Glutamatergic neuron (in vitro differentiated cells): ENCODE measurements around the gene WDR19. TPM values are rescaled to one million over a fixed set of nuclear protein-coding genes. Genes with fewer than 3 reads are reported as not detected.
"Not testable (repeated sequence)": the region's sequence is repeated elsewhere in the genome, so short reads cannot be mapped to it uniquely, and the experiment has no call there.

Experiments
- DNase-seq: peaks from one replicate; pipeline ENCODE4 v3.0.0; 2022
- H3K27ac Mint-ChIP-seq: one replicate; pipeline ENCODE4 v1.8.0; 2020; ENCODE audit warnings: mild to moderate bottlenecking, mixed read lengths, inconsistent platforms; ENCODE audit not compliant: unreplicated experiment
- H3K27me3 Mint-ChIP-seq: one replicate; pipeline ENCODE4 v1.8.0; 2020; ENCODE audit warnings: mild to moderate bottlenecking, moderate library complexity, mixed read lengths, inconsistent platforms; ENCODE audit not compliant: unreplicated experiment
- H3K36me3 Mint-ChIP-seq: one replicate; pipeline ENCODE4 v1.8.0; 2020; ENCODE audit warnings: mild to moderate bottlenecking, mixed read lengths, inconsistent platforms; ENCODE audit not compliant: unreplicated experiment
- H3K4me1 Mint-ChIP-seq: one replicate; pipeline ENCODE4 v1.8.0; 2020; ENCODE audit warnings: mild to moderate bottlenecking, low read depth, mixed read lengths, inconsistent platforms; ENCODE audit not compliant: unreplicated experiment
- H3K4me3 Mint-ChIP-seq: one replicate; pipeline ENCODE4 v1.8.0; 2020; ENCODE audit warnings: mild to moderate bottlenecking, mixed read lengths, inconsistent platforms; ENCODE audit not compliant: unreplicated experiment
- H3K9me3 Mint-ChIP-seq: one replicate; pipeline ENCODE4 v1.8.0; 2020; ENCODE audit warnings: mild to moderate bottlenecking, moderate library complexity, mixed read lengths, inconsistent platforms; ENCODE audit not compliant: unreplicated experiment
- total RNA-seq: library from RNA; stranded (reverse); fragmentation: NEBNext Ultra II Directional; extraction: Animal tissue kit (Norgen Biotek cat#: 25700); gene quantifications from one replicate; pipeline ENCODE4 v1.2.1, GENCODE V29; 2021; ENCODE audit not compliant: unreplicated experiment
- TF ChIP-seq, protein P1 (sequence below): fragments of 200-600 bp; sonication (generic); IDR thresholded peaks from one replicate; pipeline ENCODE4 v1.5.0; 2021; ENCODE audit not compliant: partially characterized antibody, unreplicated experiment

WDR19 gene
- total RNA-seq, 1 donor from 2014 or later = 48.6 TPM

DNA sequence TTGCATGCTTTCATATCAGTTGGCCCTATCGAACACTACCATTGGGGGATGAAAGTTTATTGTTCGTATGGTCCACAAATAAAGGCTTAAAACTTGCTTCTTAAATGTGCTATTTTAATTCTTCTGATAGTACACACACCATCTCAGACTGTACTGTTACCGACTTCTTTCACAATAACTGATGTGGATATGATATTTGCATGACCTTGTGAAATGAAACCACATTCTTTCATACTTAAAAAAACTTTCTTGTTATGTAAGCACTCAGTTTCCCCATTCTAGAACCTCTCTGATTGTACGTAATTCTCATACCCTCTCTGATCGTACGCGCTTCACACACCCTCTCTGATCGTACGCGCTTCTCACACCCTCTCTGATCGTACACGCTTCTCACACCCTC is 12.0 kb upstream of the WDR19 start:
- Mint-ChIP-seq H3K4me1 (no peaks in the 10 kb centered on the region), H3K9me3 (peaks cover 3% of the 10 kb centered on the region), H3K4me3 (no peak overlapping the region), H3K27ac (no peak overlapping the region), H3K36me3 (no peaks in the 10 kb centered on the region), H3K27me3 (no peaks in the 10 kb centered on the region)
- TF ChIP-seq, protein P1, sequence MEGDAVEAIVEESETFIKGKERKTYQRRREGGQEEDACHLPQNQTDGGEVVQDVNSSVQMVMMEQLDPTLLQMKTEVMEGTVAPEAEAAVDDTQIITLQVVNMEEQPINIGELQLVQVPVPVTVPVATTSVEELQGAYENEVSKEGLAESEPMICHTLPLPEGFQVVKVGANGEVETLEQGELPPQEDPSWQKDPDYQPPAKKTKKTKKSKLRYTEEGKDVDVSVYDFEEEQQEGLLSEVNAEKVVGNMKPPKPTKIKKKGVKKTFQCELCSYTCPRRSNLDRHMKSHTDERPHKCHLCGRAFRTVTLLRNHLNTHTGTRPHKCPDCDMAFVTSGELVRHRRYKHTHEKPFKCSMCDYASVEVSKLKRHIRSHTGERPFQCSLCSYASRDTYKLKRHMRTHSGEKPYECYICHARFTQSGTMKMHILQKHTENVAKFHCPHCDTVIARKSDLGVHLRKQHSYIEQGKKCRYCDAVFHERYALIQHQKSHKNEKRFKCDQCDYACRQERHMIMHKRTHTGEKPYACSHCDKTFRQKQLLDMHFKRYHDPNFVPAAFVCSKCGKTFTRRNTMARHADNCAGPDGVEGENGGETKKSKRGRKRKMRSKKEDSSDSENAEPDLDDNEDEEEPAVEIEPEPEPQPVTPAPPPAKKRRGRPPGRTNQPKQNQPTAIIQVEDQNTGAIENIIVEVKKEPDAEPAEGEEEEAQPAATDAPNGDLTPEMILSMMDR = no peak
- DNase-seq = no peak

DNA sequence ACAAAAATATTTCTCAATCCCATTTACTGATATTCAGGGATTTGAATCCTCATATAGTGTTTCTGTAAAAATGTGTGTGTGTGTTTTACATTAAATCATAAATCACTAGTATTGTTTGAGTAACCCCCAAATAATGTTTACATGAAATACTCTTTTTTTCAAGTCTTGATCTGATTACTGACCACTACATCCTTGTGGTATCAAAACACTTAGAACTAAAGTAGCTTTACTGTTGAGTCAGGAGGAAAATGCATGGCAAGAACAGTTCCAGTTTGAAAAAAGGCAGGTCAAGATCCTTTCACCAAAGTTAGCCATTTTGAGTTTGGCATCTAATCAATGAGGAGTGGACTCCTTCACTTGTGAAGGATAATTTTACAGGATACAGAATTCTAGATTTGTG is 3.6 kb upstream of the WDR19 start:
- Mint-ChIP-seq H3K4me3 (no peak overlapping the region), H3K36me3 (no peaks in the 10 kb centered on the region), H3K27ac (no peak overlapping the region), H3K27me3 (no peaks in the 10 kb centered on the region), H3K4me1 (peaks cover 5% of the 10 kb centered on the region), H3K9me3 (no peaks in the 10 kb centered on the region)
- TF ChIP-seq, protein P1 = no peak
- no peak for DNase-seq

DNA sequence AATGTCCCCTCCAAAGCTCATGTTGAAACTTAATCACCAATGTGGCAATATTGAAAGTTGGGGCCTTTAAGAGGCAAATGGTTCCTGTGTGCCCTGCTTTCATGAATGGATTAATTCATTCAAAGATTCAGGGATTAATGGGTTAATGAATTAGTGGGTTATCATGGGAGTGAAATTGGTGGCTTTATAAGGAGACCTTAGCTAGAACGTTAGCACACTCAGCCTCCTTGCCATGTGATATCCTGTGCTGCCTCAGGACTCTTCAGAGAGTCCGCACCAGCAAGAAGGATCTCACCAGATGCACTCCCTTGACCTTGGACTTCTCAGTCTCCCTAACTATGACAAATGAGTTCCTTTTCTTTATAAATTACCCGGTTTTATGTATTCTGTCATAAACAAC is 2.6 kb upstream of the WDR19 start:
- H3K4me1 Mint-ChIP-seq = peaks cover 5% of the 10 kb centered on the region
- TF ChIP-seq, protein P1 = no peak
- H3K9me3 Mint-ChIP-seq = no peaks in the 10 kb centered on the region
- H3K4me3 Mint-ChIP-seq = no peak overlapping the region
- DNase-seq = no peak
- H3K27me3 Mint-ChIP-seq = no peaks in the 10 kb centered on the region
- H3K27ac Mint-ChIP-seq = no peak overlapping the region
- no peaks in the 10 kb centered on the region for H3K36me3 Mint-ChIP-seq

DNA sequence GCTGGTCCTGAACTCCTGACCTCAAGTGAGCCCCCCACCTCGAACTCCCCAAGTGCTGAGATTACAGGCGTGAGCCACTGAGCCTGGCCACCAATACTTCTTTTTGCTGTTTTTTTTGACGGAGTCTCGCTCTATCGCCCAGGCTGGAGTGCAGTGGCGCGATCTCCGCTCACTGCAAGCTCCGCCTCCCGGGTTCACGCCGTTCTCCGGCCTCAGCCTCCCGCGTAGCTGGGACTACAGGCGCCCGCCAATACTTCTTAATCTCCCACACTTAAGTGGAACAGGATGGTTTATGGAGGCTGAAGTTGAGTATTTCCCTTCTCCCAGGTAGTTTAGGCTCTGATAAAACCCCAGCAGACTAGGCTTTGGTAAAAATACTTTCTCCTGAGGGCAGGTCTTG is 1.7 kb upstream of the WDR19 start:
- DNase-seq, H3K9me3 Mint-ChIP-seq, H3K27ac Mint-ChIP-seq, H3K4me3 Mint-ChIP-seq, H3K4me1 Mint-ChIP-seq, H3K36me3 Mint-ChIP-seq, H3K27me3 Mint-ChIP-seq: not testable (repeated sequence)

DNA sequence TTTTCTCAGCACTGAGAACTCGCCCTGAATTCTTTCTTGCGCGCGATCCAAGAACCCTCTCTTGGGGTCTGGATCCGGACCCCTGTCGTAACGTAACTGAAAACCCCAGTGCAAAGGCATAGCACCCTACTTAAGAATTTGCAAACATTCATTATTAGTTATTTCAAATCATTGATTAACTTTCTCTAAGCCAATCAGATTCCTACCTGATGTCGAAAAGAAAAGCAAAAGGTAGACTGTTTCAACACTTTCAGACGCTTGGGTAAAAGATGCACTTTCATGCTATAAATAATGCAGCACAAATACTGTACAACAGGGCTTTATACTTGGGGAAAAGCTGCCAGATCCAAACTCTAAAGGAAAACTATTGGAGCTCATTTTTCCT is 817 bp upstream of the WDR19 start:
- Mint-ChIP-seq H3K9me3 (no peaks in the 10 kb centered on the region), H3K4me3 (no peak overlapping the region), H3K27me3 (no peaks in the 10 kb centered on the region)

More for the DNA sequence above, 817 bp upstream of the WDR19 start:
- TF ChIP-seq, protein P1 = no peak
- H3K36me3 Mint-ChIP-seq = no peaks in the 10 kb centered on the region
- peaks cover 5% of the 10 kb centered on the region for H3K4me1 Mint-ChIP-seq
- no peak for DNase-seq
- no peak overlapping the region for H3K27ac Mint-ChIP-seq
